GM21528 (cell line): ENCODE results near the gene NUP210.

ENCODE experiments used
- ATAC-seq: cut with Tn5 transposase; IDR thresholded peaks from one replicate; pipeline ENCODE4 v1.9.1; 2021; ENCODE audit warnings: mild to moderate bottlenecking, moderate library complexity; ENCODE audit not compliant: unreplicated experiment, low FRiP score

Gene NUP210

DNA sequence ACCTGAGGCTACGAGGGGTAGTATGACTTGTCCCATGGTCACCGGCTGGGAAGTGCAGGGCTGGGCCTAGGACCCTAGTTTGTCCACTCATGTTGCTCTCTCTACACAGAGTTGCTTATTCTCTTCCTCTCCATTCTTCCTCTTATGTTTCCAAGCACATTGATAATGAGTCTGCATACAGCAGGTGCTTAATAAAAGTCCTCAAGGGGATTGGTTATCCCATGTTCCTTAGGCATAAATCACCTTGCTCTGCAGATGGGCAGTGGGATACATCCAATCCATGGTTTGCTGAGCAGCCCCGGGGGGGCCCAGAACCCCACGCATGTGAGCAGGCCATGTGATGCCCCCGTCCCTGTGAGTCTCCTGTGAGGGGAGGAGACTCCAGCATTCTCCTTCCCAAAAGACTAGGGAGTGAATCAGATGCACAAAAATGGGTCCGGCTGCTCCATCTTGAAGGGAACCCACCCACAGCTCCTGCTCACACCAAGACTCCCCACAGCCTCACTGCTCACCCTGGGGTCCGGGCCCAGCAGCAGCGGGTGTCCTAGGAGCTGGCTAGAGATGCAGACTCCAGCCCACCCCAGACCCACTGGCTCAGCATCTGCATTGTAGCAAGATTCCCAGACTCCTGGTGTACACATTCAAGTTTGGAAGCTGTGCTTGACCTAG is 139.9 kb downstream of the NUP210 start:
- no peak for ATAC-seq

DNA sequence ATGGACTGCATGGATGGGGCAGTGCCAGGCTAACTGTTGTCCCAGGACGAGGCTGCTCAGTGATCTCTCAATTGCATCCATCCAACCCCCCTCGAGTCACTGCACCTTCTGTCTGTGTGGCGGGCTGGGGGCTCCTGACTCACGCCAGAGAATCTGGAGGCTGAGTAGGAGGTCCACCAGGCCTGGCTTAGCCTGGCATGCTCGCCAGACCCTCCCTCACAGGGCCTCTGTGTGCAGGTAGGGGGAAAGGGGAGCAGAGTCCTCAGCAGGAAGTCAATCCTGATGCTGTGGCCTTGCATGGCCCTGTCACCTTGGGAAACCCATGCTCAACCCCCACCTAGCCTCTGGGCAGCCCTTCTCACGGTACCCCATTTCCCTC is 140.6 kb downstream of the NUP210 start:
- ATAC-seq = no peak

DNA sequence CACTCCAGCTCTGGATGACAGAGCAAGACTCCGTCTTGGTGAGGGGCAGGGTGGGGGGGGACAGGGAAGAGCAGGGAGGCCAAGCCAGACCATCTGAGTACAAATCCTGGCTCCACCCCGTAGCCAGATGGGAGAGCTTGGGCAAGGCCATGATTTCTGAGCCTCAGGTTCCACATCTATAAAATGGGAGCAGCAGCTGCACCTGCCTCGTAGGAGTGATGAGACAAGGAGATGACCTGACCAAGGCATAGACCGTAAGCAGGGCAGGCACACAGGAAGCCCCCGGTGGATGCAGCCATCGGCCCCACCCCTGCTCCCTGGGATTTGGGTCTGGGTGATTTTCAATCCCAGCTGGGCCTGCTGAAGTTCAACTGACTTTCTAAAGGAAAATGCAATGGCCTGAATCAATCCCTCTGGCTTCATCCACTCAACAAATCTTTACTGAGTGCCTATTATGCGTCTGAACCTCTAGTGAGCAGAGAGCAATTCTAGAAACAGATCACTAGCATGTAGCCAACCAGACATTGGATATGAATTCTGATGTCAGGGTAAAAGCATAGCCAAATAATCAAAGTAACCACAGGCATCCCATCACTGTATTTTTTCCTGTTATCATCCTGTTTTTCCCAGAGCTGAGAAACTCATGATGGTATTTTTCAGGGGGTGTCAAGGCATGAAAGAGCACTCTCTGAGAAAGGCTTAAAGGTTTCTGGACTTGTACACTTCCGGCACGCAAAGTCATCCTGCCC is 141.2 kb downstream of the NUP210 start:
- no peak for ATAC-seq

DNA sequence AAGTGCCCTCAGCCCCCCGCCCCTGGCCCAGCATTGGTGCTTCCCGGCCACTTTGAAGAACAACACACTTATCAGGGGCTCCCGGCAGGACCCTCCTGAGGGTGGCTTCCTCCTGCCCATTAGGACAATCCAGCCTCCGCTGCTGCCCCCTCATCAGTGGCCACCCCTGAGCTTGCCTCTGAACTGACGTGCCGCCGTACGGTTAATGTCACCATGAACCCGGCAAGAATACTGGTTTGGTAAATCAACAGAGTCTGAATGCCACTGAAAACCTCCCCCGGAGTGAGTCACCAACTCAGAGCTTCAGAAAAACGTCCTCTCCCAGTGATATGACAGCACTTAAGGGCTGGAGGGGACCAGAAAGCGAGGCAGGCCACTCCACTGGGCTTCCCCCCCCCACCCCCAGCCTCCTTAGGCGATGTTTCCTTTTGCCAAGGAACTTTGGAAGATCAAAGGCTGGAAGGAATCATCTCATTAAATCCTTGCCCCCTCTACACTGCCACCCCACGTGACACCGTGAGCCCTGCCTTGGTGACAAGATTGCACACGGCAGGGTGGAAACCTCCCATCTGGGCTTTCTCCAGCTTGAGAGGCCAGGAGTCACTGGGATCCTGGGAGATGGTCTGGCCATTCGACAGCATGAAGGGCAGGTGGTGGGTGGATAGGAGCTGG is 142.1 kb downstream of the NUP210 start:
- ATAC-seq = no peak

DNA sequence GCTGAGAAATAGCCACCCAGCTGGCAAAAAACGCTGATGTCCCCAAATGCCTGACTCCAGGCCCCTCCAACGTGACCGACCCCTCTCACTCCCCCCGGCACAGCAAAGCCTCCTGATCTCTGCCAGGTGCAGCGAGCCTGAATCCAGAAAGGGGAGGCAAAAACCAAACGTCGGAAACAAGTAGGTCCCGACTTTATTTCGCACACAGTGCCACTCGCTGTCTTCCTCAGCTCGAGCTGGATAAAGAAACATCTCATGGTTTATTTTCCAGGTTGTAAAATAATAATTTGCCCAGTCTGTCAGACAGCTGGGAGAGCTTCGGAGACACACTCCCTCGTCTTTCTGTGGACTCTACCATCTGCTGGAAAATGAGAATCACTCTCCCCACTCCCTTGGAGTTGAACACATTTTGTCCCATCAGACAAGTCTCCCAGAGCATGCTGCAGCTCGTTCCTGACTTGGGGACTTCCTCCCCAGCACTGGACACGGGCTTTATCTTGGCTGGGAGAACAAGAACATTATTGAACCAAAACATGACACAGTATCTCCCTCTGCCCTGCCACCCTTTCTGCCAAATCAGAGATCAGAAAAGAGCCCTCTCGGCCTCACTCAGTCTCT is 142.8 kb downstream of the NUP210 start:
- no peak for ATAC-seq

DNA sequence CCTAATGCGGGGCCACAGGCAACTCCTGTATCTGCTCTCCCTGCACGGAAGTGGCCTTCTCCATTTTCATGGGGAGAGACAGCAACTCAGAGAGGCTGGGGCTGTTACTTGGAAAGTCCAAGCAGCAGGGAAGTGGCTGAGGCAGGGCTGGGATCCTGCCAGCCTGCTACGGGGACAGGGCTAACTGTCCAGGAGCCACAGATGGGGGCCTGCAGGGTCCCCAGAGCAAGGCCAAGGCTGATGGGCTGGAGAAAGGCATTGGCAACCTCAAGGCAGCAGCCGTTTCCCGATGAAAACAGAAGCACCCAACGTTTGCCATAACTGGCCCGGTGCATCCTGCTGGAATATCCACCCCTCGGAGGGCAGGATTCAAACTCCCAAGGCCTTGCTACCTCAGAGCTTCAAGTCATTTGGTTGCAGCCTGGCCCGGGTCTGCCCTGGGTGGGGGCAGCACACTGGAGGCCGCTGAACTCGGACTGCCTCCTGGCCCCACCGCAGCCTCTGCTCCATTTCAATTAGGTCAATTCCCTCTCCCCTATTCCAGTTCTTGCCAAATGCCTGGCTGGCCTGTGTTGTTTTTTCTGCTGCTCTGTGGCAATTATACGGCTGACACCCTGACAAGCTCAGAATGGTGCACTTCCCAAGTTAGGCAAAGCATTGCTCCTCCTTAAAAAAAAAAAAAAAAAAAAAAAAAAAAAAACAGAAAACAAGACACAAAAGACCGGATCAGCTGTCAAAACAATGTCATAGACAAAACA is 143.5 kb downstream of the NUP210 start:
- ATAC-seq = no peak

DNA sequence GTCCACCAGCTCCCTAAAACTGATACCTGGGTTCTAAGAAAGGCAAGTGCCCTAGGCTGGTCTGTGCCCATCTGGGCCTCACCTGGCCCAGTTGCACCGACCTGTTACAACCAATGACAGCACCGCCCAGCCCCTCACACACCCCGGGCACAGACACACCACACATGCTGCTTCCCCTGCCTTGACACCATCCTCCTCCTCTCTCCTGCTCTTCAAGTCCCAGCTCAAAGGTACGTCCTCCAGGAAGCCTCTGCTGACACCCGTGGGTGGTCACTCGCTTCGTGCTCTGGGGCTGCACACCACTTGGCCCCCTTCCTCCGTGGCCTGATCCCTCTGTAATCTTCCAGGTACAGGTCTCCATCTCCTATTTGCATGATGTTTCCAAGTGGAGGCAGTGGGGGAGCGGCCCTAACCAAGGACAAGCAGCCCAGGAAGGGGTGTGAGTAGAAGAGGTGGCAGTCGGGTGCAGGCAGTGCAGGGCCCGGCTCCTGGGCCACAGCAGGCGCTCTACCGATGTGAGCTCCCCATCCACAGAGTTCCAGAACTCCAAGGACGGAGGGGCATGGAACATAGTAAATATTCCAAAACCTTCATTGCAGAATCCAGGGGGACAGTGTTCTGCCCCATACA is 144.6 kb downstream of the NUP210 start:
- ATAC-seq = no peak

DNA sequence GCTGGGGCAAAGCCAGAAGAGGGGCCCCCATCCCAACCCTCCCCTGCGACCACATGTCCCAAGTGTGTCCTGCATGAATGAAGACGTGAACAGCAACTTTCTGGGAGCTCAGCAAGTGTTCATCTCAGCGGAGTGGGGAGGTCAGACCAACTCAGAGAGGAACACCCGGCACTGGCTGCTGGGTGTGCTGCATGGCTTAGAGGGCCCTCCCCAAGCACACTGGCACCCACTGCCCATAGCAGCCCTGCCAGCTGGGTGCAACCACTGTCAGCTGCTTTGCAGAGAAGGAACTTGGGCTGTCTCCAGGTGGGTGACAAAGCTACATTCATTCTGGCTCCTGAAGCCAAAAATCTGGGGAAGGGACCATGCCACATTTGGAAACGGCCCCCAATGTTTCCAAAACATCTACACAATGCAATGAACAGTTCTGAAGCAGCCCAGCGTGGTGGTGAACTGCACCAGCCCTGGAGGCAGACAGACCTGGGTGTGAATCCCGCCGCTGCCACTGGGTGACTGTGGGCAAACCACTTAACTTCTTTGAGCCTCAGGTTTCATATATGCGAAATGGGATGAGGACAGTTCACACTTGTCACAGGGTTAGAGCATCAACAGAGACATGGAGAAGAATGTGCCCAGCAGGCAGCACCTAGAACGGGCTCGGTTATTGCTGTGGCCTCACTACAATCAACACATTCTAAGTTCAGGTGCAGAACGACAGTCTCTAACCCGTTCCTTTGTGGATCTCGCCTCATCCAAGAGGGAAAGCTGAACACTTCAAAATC is 145.4 kb downstream of the NUP210 start:
- ATAC-seq = no peak

DNA sequence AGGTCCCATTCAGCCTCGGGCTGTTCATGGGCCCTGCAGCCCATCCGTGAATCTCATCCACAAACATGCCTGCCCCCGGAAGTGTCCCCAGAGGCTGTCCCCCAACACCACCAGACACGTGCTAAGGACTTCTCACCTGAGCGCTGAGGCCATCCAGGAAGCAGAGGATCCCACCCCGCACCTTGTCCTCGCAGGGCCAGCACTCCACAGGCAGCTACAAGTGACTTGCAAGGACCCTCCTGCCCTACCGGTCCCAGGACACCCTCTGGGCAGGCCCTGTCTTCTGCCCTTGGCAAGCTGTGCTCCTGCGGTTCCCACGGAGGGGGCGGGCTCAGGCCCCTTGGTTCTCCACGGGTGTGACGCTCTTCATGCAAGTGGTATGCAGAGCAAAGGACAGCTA is 146.0 kb downstream of the NUP210 start:
- ATAC-seq = no peak

DNA sequence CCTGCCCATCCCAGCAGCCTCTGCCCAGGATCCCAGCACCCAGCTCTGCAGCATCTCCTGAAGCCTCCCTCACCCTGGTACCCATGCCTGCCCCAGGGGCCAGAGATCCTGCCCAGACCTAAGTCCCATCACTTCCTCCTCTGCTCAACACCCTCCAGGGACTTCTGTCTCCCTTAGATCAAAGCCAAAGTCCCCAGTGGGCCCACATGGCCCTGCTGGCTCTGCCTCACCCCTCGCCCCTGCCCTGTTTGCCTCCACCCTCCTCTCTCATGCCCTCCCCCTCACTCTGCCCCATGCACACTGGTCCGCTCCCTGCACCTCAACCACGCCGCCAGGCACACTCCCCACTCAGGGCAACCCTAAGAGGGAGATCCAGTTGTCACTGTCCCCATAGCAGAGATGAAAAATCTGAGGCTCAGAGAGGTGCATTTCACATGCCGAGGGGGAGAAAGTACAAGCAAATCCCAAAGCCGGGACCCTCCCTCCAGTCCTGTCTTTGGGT is 146.5 kb downstream of the NUP210 start:
- no peak for ATAC-seq

DNA sequence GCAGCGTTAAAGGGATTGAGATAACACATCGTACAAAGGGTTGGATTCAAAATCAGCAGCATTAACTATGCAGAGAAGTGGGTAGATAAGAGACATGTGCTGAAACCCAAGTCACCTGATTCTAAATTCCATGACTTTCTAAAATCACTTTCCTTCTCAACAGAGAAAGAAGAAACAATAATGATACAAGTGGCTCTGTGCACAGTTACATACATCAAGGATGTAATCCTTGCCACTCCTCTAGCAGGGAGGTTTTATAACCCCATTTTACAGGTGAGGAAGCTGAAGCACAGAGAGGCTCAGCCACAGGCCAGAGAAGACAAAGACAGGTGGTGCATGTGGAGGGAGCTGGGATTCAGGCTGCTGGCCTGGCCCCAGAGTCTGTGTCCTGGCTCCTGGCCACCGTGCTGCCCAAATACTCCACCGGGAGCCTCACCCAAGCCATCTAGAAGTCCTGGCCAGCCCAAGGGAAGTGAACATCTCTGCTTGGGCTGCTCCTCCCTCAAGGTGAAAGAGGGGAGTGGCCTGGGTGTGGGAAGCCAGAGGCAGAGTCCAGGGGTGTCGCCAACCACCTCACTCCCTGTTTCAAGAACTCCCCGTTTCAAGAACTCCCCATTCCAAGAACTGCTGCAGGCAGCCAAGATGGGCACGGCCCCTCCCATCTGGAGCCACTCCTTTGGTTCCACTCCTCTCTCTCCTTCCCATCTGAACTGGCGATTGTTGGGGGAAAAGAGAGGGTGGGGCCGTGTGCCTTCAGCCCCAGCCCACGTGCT is 147.1 kb downstream of the NUP210 start:
- ATAC-seq = no peak

DNA sequence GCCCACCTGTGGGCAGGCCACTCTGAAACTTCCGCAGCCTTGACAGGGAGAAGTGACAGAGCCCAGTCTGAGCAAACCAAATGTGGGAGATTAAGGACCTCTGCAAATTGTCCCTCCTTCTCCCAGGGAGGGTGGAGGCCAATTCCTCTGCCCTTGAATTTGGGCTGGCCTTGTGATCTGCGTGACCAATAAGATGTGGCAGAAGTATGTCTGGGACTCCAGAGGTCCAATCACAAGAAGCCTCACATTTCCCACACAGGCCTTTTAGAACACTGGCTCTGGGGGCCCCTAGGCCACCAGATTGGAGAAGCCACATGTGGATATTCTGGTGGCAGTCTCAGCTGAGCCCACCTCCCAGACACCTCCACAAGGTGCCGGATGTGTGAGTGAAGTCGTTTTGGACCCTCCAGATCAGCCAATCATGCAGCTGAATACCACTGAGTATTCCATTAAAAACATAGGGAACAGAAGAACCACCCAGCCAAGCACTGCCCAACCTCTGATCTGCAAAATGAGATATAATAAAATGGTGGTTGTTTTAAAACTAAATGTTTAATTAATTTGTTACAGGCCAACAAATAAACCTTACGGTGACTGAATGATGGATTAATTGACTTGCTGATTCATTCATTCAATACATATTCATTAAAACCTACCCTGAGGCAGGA is 150.3 kb downstream of the NUP210 start:
- no peak for ATAC-seq

DNA sequence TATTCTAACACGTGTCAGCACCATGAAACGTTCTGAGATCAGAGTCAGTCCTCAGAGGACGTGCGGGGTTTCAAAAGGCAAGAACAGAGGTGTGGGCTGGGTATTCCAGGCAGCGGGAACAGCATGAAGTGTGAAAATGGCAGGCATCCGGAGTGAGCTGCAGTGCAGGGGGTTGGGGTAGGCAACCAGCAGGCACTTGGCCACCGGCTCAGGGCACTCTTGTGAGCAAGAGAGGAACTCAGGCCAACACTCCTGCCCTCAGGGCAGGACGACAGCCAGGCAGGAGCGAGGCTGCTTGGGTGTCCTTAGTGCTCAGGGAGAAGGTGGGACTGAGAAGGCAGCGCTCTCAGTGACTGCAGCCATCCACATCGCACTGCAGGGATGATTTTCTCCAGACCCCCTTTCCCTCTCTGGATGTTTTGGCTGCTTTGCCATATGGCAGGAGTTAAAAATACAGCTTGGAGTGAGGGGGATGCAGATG is 151.1 kb downstream of the NUP210 start:
- no peak for ATAC-seq

DNA sequence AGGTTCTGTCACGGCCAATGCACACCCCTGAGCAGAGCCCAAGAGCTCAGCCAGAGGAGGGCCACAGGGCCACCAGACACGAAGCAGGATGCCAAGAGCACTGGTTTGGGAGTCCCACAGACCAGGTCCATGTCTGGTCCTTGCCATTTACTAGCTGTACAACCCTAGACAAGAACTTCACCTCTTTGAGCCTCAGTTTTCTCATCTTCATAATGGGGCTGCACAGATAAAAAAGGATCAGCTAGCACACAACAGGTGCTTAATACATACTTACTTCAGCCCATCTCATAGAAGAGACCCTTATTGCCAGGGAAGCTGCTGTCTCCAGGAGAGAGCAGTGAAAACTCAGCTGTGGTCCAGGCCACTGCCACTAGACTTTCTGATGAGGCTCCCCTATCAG is 152.0 kb downstream of the NUP210 start:
- ATAC-seq = no peak

DNA sequence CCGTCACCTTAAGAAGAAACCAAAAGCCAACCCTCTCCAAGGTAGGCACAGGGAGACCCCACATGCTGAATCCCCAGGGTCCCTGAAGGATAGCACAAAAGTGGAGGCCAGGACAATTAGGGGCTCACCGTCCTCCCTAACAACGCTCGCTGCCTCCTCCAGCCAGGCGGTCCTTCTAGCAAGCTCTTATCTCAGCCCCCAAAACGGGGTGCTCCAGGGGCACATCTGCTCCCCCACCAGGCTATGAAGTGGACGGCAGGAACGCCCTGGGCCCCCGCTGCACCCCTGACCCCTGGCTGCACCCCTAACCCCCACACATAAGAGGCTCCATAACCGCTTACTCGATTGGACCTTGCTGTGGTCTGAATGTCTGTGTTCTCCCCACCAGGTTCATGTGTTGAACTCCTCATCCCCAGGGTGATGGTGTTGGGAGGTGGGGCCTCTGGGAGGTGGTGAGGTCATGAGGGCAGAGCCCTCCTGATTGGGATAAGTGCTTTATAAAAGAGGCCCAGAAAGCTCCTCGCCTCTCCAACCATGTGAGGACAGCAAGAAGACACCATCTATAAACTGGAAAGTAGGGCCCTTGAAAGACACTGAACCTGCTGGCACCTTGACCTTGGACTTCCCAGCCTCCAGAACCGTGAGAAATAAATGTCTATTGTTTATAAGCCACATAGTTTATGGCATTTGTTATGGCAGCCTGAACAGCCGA is 153.3 kb downstream of the NUP210 start:
- no peak for ATAC-seq
